Activated CD8-positive, alpha-beta T cell treated with anti-CD3 and anti-CD28 coated beads for 36 hours (primary cell): ENCODE data around the gene GRIN2B. TPM values are rescaled to one million over a fixed set of nuclear protein-coding genes. Genes with fewer than 3 reads are reported as not detected.

Experiments
- ATAC-seq: fragments of 200-7000 bp; cut with Tn5 transposase; one replicate; pipeline ENCODE4 v1.10.0; 2021; ENCODE audit warnings: mild to moderate bottlenecking, moderate library complexity
- CTCF ChIA-PET: fragments of 350-600 bp; sonication (Branson Sonifier 250); formaldehyde crosslinking; loops from one replicate; lab custom pipeline; 2021; ENCODE audit warnings: antibody characterized with exemption; lab: Charles Lee
- POLR2A ChIA-PET: fragments of 350-600 bp; sonication (Branson Sonifier 250); formaldehyde crosslinking; loops from one replicate; lab custom pipeline; 2021; ENCODE audit warnings: antibody characterized with exemption; lab: Charles Lee
- DNase-seq: peaks from one replicate; pipeline ENCODE4 v3.0.0-alpha.2; 2020
- H3K27ac Mint-ChIP-seq: one replicate; pipeline ENCODE4 v1.8.0; 2021; ENCODE audit warnings: mild to moderate bottlenecking, mixed read lengths
- H3K27me3 Mint-ChIP-seq: one replicate; pipeline ENCODE4 v1.8.0; 2021; ENCODE audit warnings: mixed read lengths
- H3K36me3 Mint-ChIP-seq: one replicate; pipeline ENCODE4 v1.8.0; 2021; ENCODE audit warnings: low read depth, mixed read lengths
- H3K4me1 Mint-ChIP-seq: one replicate; pipeline ENCODE4 v1.8.0; 2021; ENCODE audit warnings: low read depth, mixed read lengths
- H3K4me3 Mint-ChIP-seq: one replicate; pipeline ENCODE4 v1.8.0; 2021; ENCODE audit warnings: mild to moderate bottlenecking, moderate library complexity, mixed read lengths
- H3K9me3 Mint-ChIP-seq: one replicate; pipeline ENCODE4 v1.8.0; 2021; ENCODE audit warnings: mixed read lengths
- CTCF ChIP-seq: fragments of 200-600 bp; IDR thresholded peaks from one replicate; pipeline ENCODE4 v1.8.0; 2022; ENCODE audit warnings: antibody characterized with exemption, mild to moderate bottlenecking
- intact Hi-C: fragments of 100-400 bp; cut with micrococcal nuclease; formaldehyde crosslinking; loops from one replicate; pipeline ENCODE4 v1.10.0; 2022
- total RNA-seq, 2 experiments: library from RNA; stranded (reverse); gene quantifications; one replicate each; pipeline ENCODE4 v1.2.3, GENCODE V29; 2021

The GRIN2B gene
- total RNA-seq, 2 experiments from 2014 or later, result not detected

- no peak overlapping the region for H3K27ac Mint-ChIP-seq
- H3K4me1 Mint-ChIP-seq, result peaks cover 9% of the 10 kb centered on the region
- H3K36me3 Mint-ChIP-seq, result no peaks in the 10 kb centered on the region
- H3K9me3 Mint-ChIP-seq, result peaks cover 3% of the 10 kb centered on the region
- intact Hi-C loops, result no loop called here
- ChIA-PET POLR2A (no interaction called here), CTCF (no interaction called here)
- no peak for ATAC-seq
- peaks cover 66% of the 10 kb centered on the region for H3K27me3 Mint-ChIP-seq
- peak; percentile 2 for DNase-seq
- no peak for TF ChIP-seq CTCF
- no peak overlapping the region for H3K4me3 Mint-ChIP-seq
These were observed 685 bp downstream of the GRIN2B start for GRCh38 chr12:13980538-13981295.

- Mint-ChIP-seq H3K27ac (no peak overlapping the region), H3K9me3 (peaks cover 3% of the 10 kb centered on the region), H3K36me3 (no peaks in the 10 kb centered on the region), H3K4me1 (peaks cover 9% of the 10 kb centered on the region), H3K27me3 (peaks cover 68% of the 10 kb centered on the region), H3K4me3 (no peak overlapping the region)
- ChIA-PET POLR2A (no interaction called here), CTCF (no interaction called here)
- ATAC-seq (no peak), DNase-seq (no peak)
- intact Hi-C loops, result no loop called here
- TF ChIP-seq CTCF, result no peak
These were observed 1.5 kb downstream of the GRIN2B start for GRCh38 chr12:13979772-13980378.

GRCh38 chr12:13978876-13979275 lies 2.5 kb downstream of the GRIN2B start:
- Mint-ChIP-seq H3K9me3 (peaks cover 3% of the 10 kb centered on the region), H3K27ac (no peak overlapping the region), H3K4me3 (no peak overlapping the region), H3K36me3 (no peaks in the 10 kb centered on the region), H3K27me3 (peaks cover 60% of the 10 kb centered on the region), H3K4me1 (peaks cover 9% of the 10 kb centered on the region)
- ChIA-PET CTCF (no interaction called here), POLR2A (no interaction called here)
- ATAC-seq (no peak), DNase-seq (no peak)
- intact Hi-C loops, result no loop called here
- TF ChIP-seq CTCF, result no peak

GRCh38 chr12:13976880-13977279 lies 4.5 kb downstream of the GRIN2B start:
- no peak for DNase-seq
- ChIA-PET CTCF (interaction anchor here (1.4 kb wide), 1 partner anchor 190 kb away, joined by 4 read pairs; no protein-coding TSS in a partner anchor), POLR2A (interaction anchor here (0.6 kb wide), 1 partner anchor 133 kb away, joined by 3 read pairs; no protein-coding TSS in a partner anchor)
- Mint-ChIP-seq H3K4me1 (peaks cover 9% of the 10 kb centered on the region), H3K27ac (no peak overlapping the region), H3K27me3 (peaks cover 46% of the 10 kb centered on the region), H3K36me3 (no peaks in the 10 kb centered on the region), H3K4me3 (no peak overlapping the region), H3K9me3 (no peaks in the 10 kb centered on the region)
- intact Hi-C loops, result no loop called here
- TF ChIP-seq CTCF, result no peak
- ATAC-seq, result no peak

GRCh38 chr12:13976028-13976584 lies 5.3 kb downstream of the GRIN2B start:
- TF ChIP-seq CTCF, result no peak
- Mint-ChIP-seq H3K27ac (no peak overlapping the region), H3K27me3 (peaks cover 42% of the 10 kb centered on the region), H3K4me1 (peaks cover 6% of the 10 kb centered on the region), H3K4me3 (no peak overlapping the region), H3K9me3 (no peaks in the 10 kb centered on the region), H3K36me3 (no peaks in the 10 kb centered on the region)
- ATAC-seq, result no peak
- ChIA-PET CTCF (interaction anchor here (1.4 kb wide), 1 partner anchor 191 kb away, joined by 4 read pairs; no protein-coding TSS in a partner anchor), POLR2A (no interaction called here)
- intact Hi-C loops, result no loop called here
- DNase-seq, result no peak
